ENCODE data around the gene KANK4. TPM values are rescaled to one million over a fixed set of nuclear protein-coding genes. Genes with fewer than 3 reads are reported as not detected.

Gene KANK4
- total and polyA plus RNA-seq, 2 of the 4 experiments (the other 2 are of a cell fraction), result not detected

DNA sequence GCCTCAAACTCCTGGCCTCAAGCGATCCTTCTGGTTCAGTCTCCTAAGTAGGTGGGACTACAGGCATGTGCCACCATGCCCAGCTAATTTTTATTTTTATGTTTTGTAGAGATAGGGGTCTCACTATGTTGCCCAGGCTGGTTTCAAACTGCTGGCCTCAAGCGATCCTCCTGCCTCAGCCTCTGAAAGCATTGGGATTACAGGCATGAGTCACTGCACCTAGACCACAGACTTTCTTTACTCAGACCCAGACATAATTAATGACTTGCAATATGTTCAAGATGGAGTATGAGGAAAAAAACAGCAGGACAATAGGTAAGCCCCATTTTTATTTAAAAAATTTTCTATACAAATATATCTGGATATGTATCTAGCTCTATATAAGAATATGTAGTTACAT lies 13.2 kb downstream of the KANK4 start:
- H2AFZ ChIP-seq (replicated peaks; ENCODE audit: low read length, poor library complexity), result no peak overlapping the region
- H2BK20ac ChIP-seq (ENCODE audit: low read depth, low read length), result no peak overlapping the region
- H2AK9ac ChIP-seq (replicated peaks; ENCODE audit: low read depth, low read length, poor library complexity), result no peak overlapping the region
- no peak overlapping the region for H4K91ac ChIP-seq (ENCODE audit: insufficient read depth, low read depth, low read length)
- no peak overlapping the region for H3K9ac ChIP-seq (ENCODE audit: low read depth, low read length)
- no peak overlapping the region for H2AK5ac ChIP-seq (ENCODE audit: low read depth, low read length)
- H2BK5ac ChIP-seq (ENCODE audit: low read depth, low read length, poor library complexity, severe bottlenecking), result no peak overlapping the region
- H3K9me1 ChIP-seq (ENCODE audit: insufficient read depth, low read length), result no peaks in the 10 kb centered on the region
- no peak overlapping the region for H2BK120ac ChIP-seq (ENCODE audit: low read depth, low read length)
- H4K8ac ChIP-seq (ENCODE audit: low read depth in 2 of 2, low read length in 2 of 2), result no peak overlapping the region
- ChIA-PET CTCF (interaction anchor here (0.5 kb wide), 1 partner anchor 946 kb away, joined by 3 read pairs; no protein-coding TSS in a partner anchor), POLR2A (ENCODE audit: unreplicated experiment) (no interaction called here)
- no peak overlapping the region for H3K18ac ChIP-seq (ENCODE audit: low read depth, low read length)
- intact Hi-C loops (cut with micrococcal nuclease) (no loop called here), dilution Hi-C loops (cut with HindIII; ENCODE audit: low sequenced_read_pairs, unreplicated experiment) (no loop called here), in situ Hi-C loops (cut with MboI; ENCODE audit: low sequenced_read_pairs) (no loop called here)
- no peak overlapping the region for H3K4ac ChIP-seq (ENCODE audit: low read depth, low read length)
- no peak overlapping the region for H3K4me3 ChIP-seq (ENCODE audit: insufficient read depth, low read depth, low read length)
- no peak for DNase-seq
- H3K4me2 ChIP-seq (ENCODE audit: low read depth, low read length), result no peak overlapping the region
- H3K56ac ChIP-seq (ENCODE audit: extremely low read depth, insufficient read depth, low read length), result no peak overlapping the region
- H3K14ac ChIP-seq (replicated peaks; ENCODE audit: low read depth, low read length), result no peak overlapping the region
- H3K27ac ChIP-seq (ENCODE audit: insufficient read depth, low read length), result no peak overlapping the region
- WGBS, 2 experiments (ENCODE audit: extremely low coverage in 2 of 2, insufficient read length in 1 of 2), result 60% methylated on average over 1 of the region's 2 CpGs; no CpG with 5 or more reads in 1 of the 2 experiments
- TF ChIP-seq MAFK (IDR thresholded peaks at IDR 0.05; ENCODE audit: low read depth, low read length), result no peak
- TF ChIP-seq, protein P1, sequence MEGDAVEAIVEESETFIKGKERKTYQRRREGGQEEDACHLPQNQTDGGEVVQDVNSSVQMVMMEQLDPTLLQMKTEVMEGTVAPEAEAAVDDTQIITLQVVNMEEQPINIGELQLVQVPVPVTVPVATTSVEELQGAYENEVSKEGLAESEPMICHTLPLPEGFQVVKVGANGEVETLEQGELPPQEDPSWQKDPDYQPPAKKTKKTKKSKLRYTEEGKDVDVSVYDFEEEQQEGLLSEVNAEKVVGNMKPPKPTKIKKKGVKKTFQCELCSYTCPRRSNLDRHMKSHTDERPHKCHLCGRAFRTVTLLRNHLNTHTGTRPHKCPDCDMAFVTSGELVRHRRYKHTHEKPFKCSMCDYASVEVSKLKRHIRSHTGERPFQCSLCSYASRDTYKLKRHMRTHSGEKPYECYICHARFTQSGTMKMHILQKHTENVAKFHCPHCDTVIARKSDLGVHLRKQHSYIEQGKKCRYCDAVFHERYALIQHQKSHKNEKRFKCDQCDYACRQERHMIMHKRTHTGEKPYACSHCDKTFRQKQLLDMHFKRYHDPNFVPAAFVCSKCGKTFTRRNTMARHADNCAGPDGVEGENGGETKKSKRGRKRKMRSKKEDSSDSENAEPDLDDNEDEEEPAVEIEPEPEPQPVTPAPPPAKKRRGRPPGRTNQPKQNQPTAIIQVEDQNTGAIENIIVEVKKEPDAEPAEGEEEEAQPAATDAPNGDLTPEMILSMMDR (conservative IDR thresholded peaks at IDR 0.05; ENCODE audit: low read depth, low read length), result no peak
- TF ChIP-seq, protein P2, sequence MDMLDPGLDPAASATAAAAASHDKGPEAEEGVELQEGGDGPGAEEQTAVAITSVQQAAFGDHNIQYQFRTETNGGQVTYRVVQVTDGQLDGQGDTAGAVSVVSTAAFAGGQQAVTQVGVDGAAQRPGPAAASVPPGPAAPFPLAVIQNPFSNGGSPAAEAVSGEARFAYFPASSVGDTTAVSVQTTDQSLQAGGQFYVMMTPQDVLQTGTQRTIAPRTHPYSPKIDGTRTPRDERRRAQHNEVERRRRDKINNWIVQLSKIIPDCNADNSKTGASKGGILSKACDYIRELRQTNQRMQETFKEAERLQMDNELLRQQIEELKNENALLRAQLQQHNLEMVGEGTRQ (IDR thresholded peaks at IDR 0.05; ENCODE audit: low read depth, low read length), result no peak
- TF ChIP-seq SMC3 (IDR thresholded peaks at IDR 0.05; ENCODE audit: low read depth, low read length), result no peak
- TF ChIP-seq CEBPB (IDR thresholded peaks at IDR 0.05; ENCODE audit: low read depth, low read length), result no peak
- TF ChIP-seq CHD1 (IDR thresholded peaks at IDR 0.05; ENCODE audit: low read depth, low read length), result no peak
- TF ChIP-seq MXI1 (IDR thresholded peaks at IDR 0.05; ENCODE audit: borderline replicate concordance, low read depth, low read length), result no peak
- TF ChIP-seq POLR2A (IDR thresholded peaks at IDR 0.05; ENCODE audit: low read depth, low read length), result no peak
- TF ChIP-seq RFX5 (IDR thresholded peaks at IDR 0.05; ENCODE audit: low read depth, low read length), result no peak
- TF ChIP-seq NFE2L2 (IDR thresholded peaks at IDR 0.05; ENCODE audit: low read depth, low read length), result no peak
- TF ChIP-seq, protein P3, sequence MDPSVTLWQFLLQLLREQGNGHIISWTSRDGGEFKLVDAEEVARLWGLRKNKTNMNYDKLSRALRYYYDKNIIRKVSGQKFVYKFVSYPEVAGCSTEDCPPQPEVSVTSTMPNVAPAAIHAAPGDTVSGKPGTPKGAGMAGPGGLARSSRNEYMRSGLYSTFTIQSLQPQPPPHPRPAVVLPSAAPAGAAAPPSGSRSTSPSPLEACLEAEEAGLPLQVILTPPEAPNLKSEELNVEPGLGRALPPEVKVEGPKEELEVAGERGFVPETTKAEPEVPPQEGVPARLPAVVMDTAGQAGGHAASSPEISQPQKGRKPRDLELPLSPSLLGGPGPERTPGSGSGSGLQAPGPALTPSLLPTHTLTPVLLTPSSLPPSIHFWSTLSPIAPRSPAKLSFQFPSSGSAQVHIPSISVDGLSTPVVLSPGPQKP (IDR thresholded peaks at IDR 0.05; ENCODE audit: borderline replicate concordance, low read depth, low read length), result no peak
- TF ChIP-seq FOS (IDR thresholded peaks at IDR 0.05; ENCODE audit: low read depth, low read length), result no peak
- TF ChIP-seq RCOR1 (IDR thresholded peaks at IDR 0.05; ENCODE audit: insufficient replicate concordance, low read length), result no peak
- no peak for TF ChIP-seq BHLHE40 (IDR thresholded peaks at IDR 0.05; ENCODE audit: low read depth, low read length)
- no peak for TF ChIP-seq MAZ (IDR thresholded peaks at IDR 0.05; ENCODE audit: borderline replicate concordance, low read depth, low read length)
- no peak for TF ChIP-seq RAD21 (IDR thresholded peaks at IDR 0.05; ENCODE audit: low read length)
- no peak overlapping the region for H3K23ac ChIP-seq (ENCODE audit: low read depth, low read length)
- H3K9me3 ChIP-seq (ENCODE audit: control insufficient read depth, insufficient read depth, low read length), result no peaks in the 10 kb centered on the region
- no peaks in the 10 kb centered on the region for H3K79me1 ChIP-seq (ENCODE audit: low read depth in 1 of 2, low read length in 2 of 2)
- H2BK15ac ChIP-seq (ENCODE audit: low read depth, low read length), result no peak overlapping the region
- no peak for ATAC-seq (ENCODE audit: low read depth)
- no peaks in the 10 kb centered on the region for H4K20me1 ChIP-seq (ENCODE audit: insufficient read depth, low read length)
- no peaks in the 10 kb centered on the region for H3K36me3 ChIP-seq (ENCODE audit: control insufficient read depth, insufficient read depth, low read length)
- BruUV-seq (replicated peaks), result no TSS peak
- H3K4me1 ChIP-seq (ENCODE audit: control insufficient read depth, insufficient read depth, low read length), result no peaks in the 10 kb centered on the region
- no peaks in the 10 kb centered on the region for H3K27me3 ChIP-seq (ENCODE audit: control insufficient read depth, insufficient read depth, low read length)
- no peak overlapping the region for H4K5ac ChIP-seq (ENCODE audit: low read depth, low read length)

Measured in IMR-90 (cell line).